WTC11 (cell line): ENCODE measurements around the gene B3GAT3. TPM values are rescaled to one million over a fixed set of nuclear protein-coding genes. Genes with fewer than 3 reads are reported as not detected.
"Not testable (repeated sequence)": the region's sequence is repeated elsewhere in the genome, so short reads cannot be mapped to it uniquely, and the experiment has no call there.

Experiments used
- ATAC-seq: fragments of 200-7000 bp; cut with Tn5 transposase; 2 replicates; pipeline ENCODE4 v1.10.0; 2021; ENCODE audit warnings: mild to moderate bottlenecking, moderate library complexity
- CTCF ChIA-PET: fragments of 300-600 bp; sonication (Branson Sonifier 250); formaldehyde crosslinking; loops from one replicate; lab custom pipeline; 2021; ENCODE audit warnings: antibody characterized with exemption; lab: Charles Lee
- POLR2A ChIA-PET: fragments of 350-600 bp; sonication (Branson Sonifier 250); formaldehyde crosslinking; loops from one replicate; lab custom pipeline; 2021; ENCODE audit warnings: antibody characterized with exemption; lab: Charles Lee
- DNase-seq: peaks from one replicate; pipeline ENCODE4 v3.0.0; 2021; ENCODE audit warnings: low spot score
- H3K27ac Mint-ChIP-seq: 2 replicates; pipeline ENCODE4 v1.8.0; 2021; ENCODE audit warnings: mixed read lengths
- H3K27me3 Mint-ChIP-seq: 2 replicates; pipeline ENCODE4 v1.8.0; 2021; ENCODE audit warnings: low read depth, mild to moderate bottlenecking, moderate library complexity, mixed read lengths
- H3K36me3 Mint-ChIP-seq: 2 replicates; pipeline ENCODE4 v1.8.0; 2021; ENCODE audit warnings: mixed read lengths
- H3K4me1 Mint-ChIP-seq: 2 replicates; pipeline ENCODE4 v1.8.0; 2022; ENCODE audit warnings: mixed read lengths
- H3K4me3 Mint-ChIP-seq: 2 replicates; pipeline ENCODE4 v1.8.0; 2021; ENCODE audit warnings: mild to moderate bottlenecking, moderate library complexity, mixed read lengths
- H3K9me3 Mint-ChIP-seq: 2 replicates; pipeline ENCODE4 v1.8.0; 2021; ENCODE audit warnings: mixed read lengths
- CREB1 ChIP-seq: sonication (generic); formaldehyde crosslinking; IDR thresholded peaks from 2 replicates; pipeline ENCODE4 v1.8.0; 2023; ENCODE audit warnings: mild to moderate bottlenecking, missing genetic modification reagents
- E2F4 ChIP-seq: sonication (generic); formaldehyde crosslinking; IDR thresholded peaks from 2 replicates; pipeline ENCODE4 v1.8.1; 2022; ENCODE audit warnings: low read depth, mild to moderate bottlenecking, moderate library complexity, missing genetic modification reagents, borderline replicate concordance
- ETV6 ChIP-seq: sonication (generic); formaldehyde crosslinking; IDR thresholded peaks from 2 replicates; pipeline ENCODE4 v1.8.1; 2022; ENCODE audit warnings: mild to moderate bottlenecking, missing genetic modification reagents
- FOXP4 ChIP-seq: sonication (generic); formaldehyde crosslinking; IDR thresholded peaks from 2 replicates; pipeline ENCODE4 v1.8.0; 2022; ENCODE audit warnings: mild to moderate bottlenecking, missing genetic modification reagents
- MYBL2 ChIP-seq: sonication (generic); formaldehyde crosslinking; IDR thresholded peaks from 2 replicates; pipeline ENCODE4 v1.8.1; 2023; ENCODE audit warnings: mild to moderate bottlenecking, moderate library complexity, missing genetic modification reagents
- NFE2L1 ChIP-seq: sonication (generic); formaldehyde crosslinking; IDR thresholded peaks from 2 replicates; pipeline ENCODE4 v1.8.1; 2023; ENCODE audit warnings: missing genetic modification reagents
- NR1H2 ChIP-seq: sonication (generic); formaldehyde crosslinking; IDR thresholded peaks from 2 replicates; pipeline ENCODE4 v1.9.0; 2021; ENCODE audit warnings: mild to moderate bottlenecking, moderate library complexity, missing genetic modification reagents
- OVOL2 ChIP-seq: fragments of 250-450 bp; sonication (Bioruptor Pico); IDR thresholded peaks from 2 replicates; pipeline ENCODE4 v1.9.0; 2021; ENCODE audit warnings: mild to moderate bottlenecking, borderline replicate concordance
- PREB ChIP-seq: sonication (generic); formaldehyde crosslinking; IDR thresholded peaks from 2 replicates; pipeline ENCODE4 v1.8.1; 2022; ENCODE audit warnings: mild to moderate bottlenecking, missing genetic modification reagents, moderate library complexity, borderline replicate concordance
- ZNF263 ChIP-seq: sonication (generic); formaldehyde crosslinking; IDR thresholded peaks from 2 replicates; pipeline ENCODE4 v1.8.1; 2022; ENCODE audit warnings: low read depth, mild to moderate bottlenecking, moderate library complexity, missing genetic modification reagents
- ZNF396 ChIP-seq: fragments of 250-450 bp; sonication (Bioruptor Pico); IDR thresholded peaks from 2 replicates; pipeline ENCODE4 v1.8.0; 2021; ENCODE audit warnings: mild to moderate bottlenecking, moderate library complexity, borderline replicate concordance
- total RNA-seq: library from RNA; stranded (reverse); gene quantifications from 3 replicates; pipeline ENCODE4 v1.2.3, GENCODE V29; 2021
- TF ChIP-seq, protein P1 (sequence below): fragments of 250-450 bp; sonication (Bioruptor Pico); IDR thresholded peaks from 2 replicates; pipeline ENCODE4 v1.9.0; 2021; ENCODE audit warnings: mild to moderate bottlenecking, borderline replicate concordance
- TF ChIP-seq, protein P2 (sequence below): sonication (generic); formaldehyde crosslinking; IDR thresholded peaks from 2 replicates; pipeline ENCODE4 v1.8.0; 2022; ENCODE audit warnings: mild to moderate bottlenecking, missing genetic modification reagents

Gene B3GAT3
- total RNA-seq, 1 experiment from 2014 or later: 43.9 TPM

GRCh38 chr11:62621027-62621566 lies 689 bp downstream of the B3GAT3 start (continued):
- TF ChIP-seq, protein P1, sequence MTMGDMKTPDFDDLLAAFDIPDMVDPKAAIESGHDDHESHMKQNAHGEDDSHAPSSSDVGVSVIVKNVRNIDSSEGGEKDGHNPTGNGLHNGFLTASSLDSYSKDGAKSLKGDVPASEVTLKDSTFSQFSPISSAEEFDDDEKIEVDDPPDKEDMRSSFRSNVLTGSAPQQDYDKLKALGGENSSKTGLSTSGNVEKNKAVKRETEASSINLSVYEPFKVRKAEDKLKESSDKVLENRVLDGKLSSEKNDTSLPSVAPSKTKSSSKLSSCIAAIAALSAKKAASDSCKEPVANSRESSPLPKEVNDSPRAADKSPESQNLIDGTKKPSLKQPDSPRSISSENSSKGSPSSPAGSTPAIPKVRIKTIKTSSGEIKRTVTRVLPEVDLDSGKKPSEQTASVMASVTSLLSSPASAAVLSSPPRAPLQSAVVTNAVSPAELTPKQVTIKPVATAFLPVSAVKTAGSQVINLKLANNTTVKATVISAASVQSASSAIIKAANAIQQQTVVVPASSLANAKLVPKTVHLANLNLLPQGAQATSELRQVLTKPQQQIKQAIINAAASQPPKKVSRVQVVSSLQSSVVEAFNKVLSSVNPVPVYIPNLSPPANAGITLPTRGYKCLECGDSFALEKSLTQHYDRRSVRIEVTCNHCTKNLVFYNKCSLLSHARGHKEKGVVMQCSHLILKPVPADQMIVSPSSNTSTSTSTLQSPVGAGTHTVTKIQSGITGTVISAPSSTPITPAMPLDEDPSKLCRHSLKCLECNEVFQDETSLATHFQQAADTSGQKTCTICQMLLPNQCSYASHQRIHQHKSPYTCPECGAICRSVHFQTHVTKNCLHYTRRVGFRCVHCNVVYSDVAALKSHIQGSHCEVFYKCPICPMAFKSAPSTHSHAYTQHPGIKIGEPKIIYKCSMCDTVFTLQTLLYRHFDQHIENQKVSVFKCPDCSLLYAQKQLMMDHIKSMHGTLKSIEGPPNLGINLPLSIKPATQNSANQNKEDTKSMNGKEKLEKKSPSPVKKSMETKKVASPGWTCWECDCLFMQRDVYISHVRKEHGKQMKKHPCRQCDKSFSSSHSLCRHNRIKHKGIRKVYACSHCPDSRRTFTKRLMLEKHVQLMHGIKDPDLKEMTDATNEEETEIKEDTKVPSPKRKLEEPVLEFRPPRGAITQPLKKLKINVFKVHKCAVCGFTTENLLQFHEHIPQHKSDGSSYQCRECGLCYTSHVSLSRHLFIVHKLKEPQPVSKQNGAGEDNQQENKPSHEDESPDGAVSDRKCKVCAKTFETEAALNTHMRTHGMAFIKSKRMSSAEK (CRISPR knock-in tag): no peak
- TF ChIP-seq FOXP4 (CRISPR knock-in tag) (no peak), NFE2L1 (CRISPR knock-in tag) (no peak), NR1H2 (CRISPR knock-in tag) (no peak), ZNF396 (no peak)
- TF ChIP-seq, protein P2, sequence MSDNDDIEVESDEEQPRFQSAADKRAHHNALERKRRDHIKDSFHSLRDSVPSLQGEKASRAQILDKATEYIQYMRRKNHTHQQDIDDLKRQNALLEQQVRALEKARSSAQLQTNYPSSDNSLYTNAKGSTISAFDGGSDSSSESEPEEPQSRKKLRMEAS (CRISPR knock-in tag): no peak

- ATAC-seq, CTCF ChIA-PET, H3K36me3 Mint-ChIP-seq, DNase-seq, POLR2A ChIA-PET, H3K4me3 Mint-ChIP-seq, H3K27me3 Mint-ChIP-seq, H3K27ac Mint-ChIP-seq, H3K9me3 Mint-ChIP-seq: not testable (repeated sequence)
- peaks cover 17% of the 10 kb centered on the region for H3K4me1 Mint-ChIP-seq
These were observed 4.8 kb downstream of the B3GAT3 start for GRCh38 chr11:62616957-62617356.

- Mint-ChIP-seq H3K9me3 (no peaks in the 10 kb centered on the region), H3K27me3 (peaks cover 7% of the 10 kb centered on the region; the same call in 1 of the 2 replicates), H3K27ac (no peak overlapping the region), H3K4me3 (no peak overlapping the region), H3K4me1 (peaks cover 21% of the 10 kb centered on the region), H3K36me3 (no peaks in the 10 kb centered on the region)
- ChIA-PET CTCF (no interaction called here), POLR2A (no interaction called here)
- no peak for ATAC-seq
- DNase-seq: no peak
- TF ChIP-seq OVOL2: no peak
- no peak for TF ChIP-seq CREB1
- TF ChIP-seq NR1H2 (CRISPR knock-in tag): no peak
- TF ChIP-seq E2F4 (CRISPR knock-in tag): no peak
- TF ChIP-seq ZNF396: no peak
These were observed 6.3 kb downstream of the B3GAT3 start for GRCh38 chr11:62615521-62615920.

- POLR2A ChIA-PET: no interaction called here
- CTCF ChIA-PET: interaction anchor here (1.1 kb wide), 1 partner anchor 23 kb away, joined by 5 read pairs; the partner anchor contains the start of gene TUT1
- H3K4me3 Mint-ChIP-seq: no peak overlapping the region
- TF ChIP-seq, protein P1 (CRISPR knock-in tag): no peak
- no peak for TF ChIP-seq PREB (CRISPR knock-in tag)
- no peak for TF ChIP-seq ZNF263 (CRISPR knock-in tag)
- no peak for TF ChIP-seq ETV6 (CRISPR knock-in tag)
- TF ChIP-seq MYBL2 (CRISPR knock-in tag): no peak
These were observed 7.5 kb downstream of the B3GAT3 start for GRCh38 chr11:62614275-62614674.

More at GRCh38 chr11:62614275-62614674, 7.5 kb downstream of the B3GAT3 start:
- no peaks in the 10 kb centered on the region for H3K9me3 Mint-ChIP-seq
- peaks cover 24% of the 10 kb centered on the region for H3K4me1 Mint-ChIP-seq
- H3K27ac Mint-ChIP-seq: peak overlapping the region; percentile 41; the same call in 1 of the 2 replicates
- ATAC-seq (no peak), DNase-seq (no peak)
- H3K27me3 Mint-ChIP-seq: peaks cover 9% of the 10 kb centered on the region; the same call in 1 of the 2 replicates
- no peaks in the 10 kb centered on the region for H3K36me3 Mint-ChIP-seq
